GM10266 (cell line): ENCODE data around the gene ALKBH5.

Experiments
- DNase-seq: peaks from one replicate; pipeline ENCODE4 v3.0.0; 2012; ENCODE audit errors: extremely low spot score
- TF ChIP-seq, protein P1 (sequence below): IDR thresholded peaks from 2 replicates; pipeline ENCODE4 v1.5.1; 2012; ENCODE audit warnings: mild to moderate bottlenecking, low read depth; ENCODE audit not compliant: control insufficient read depth, insufficient read depth; ENCODE audit errors: missing control alignments

The ALKBH5 gene

DNA sequence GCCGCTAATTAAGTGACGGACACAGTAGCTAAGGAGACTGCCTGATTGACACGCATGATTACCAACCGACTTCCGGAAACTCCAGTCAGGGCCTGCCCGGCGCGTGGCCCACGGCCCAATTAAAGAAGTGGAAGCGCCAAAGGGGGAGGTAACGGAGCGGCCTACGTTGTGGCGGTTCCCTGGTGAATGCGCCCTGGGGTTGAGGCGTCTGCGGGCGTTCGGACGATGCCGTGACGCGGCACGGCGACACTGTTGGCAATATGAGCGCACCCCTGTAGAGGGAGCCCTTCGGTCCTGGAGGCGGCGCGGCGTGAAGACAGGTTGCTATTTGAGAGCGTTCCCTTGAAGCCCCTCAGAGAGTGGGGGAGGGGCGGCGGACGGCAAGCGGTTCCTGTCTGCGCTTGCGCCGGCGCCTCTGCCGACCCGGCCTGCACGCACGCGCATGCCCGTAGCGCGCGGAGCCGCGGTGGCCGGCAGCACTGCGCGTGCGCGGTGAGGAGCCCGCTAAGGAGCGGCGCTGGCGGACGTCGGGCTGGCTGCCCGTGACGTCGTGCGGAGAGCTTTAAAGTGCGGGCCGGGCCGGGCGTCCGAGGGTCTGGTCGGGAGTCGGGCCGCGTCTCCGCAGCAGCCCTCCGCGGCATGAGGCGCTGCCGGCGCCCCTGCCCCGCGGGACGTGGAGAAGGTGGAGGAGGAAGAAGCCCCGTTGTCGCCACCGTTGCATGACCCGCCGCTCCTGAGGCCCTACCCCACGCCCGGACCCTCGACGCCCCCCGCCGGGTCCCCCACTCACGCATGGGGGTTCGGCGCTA lies at the start of gene ALKBH5:
TSS of gene ALKBH5 (plus strand) at position 495 of the 809 bp plus-strand sequence. CDS start 416 bp downstream, outside the sequence.
- DNase-seq, result peak; percentile 99
- TF ChIP-seq, protein P1, sequence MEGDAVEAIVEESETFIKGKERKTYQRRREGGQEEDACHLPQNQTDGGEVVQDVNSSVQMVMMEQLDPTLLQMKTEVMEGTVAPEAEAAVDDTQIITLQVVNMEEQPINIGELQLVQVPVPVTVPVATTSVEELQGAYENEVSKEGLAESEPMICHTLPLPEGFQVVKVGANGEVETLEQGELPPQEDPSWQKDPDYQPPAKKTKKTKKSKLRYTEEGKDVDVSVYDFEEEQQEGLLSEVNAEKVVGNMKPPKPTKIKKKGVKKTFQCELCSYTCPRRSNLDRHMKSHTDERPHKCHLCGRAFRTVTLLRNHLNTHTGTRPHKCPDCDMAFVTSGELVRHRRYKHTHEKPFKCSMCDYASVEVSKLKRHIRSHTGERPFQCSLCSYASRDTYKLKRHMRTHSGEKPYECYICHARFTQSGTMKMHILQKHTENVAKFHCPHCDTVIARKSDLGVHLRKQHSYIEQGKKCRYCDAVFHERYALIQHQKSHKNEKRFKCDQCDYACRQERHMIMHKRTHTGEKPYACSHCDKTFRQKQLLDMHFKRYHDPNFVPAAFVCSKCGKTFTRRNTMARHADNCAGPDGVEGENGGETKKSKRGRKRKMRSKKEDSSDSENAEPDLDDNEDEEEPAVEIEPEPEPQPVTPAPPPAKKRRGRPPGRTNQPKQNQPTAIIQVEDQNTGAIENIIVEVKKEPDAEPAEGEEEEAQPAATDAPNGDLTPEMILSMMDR, result peak; percentile 53

GRCh38 chr17:18136357-18136756 lies 47.3 kb upstream of the ALKBH5 start:
- TF ChIP-seq, protein P1, result no peak
- DNase-seq, result no peak

DNA sequence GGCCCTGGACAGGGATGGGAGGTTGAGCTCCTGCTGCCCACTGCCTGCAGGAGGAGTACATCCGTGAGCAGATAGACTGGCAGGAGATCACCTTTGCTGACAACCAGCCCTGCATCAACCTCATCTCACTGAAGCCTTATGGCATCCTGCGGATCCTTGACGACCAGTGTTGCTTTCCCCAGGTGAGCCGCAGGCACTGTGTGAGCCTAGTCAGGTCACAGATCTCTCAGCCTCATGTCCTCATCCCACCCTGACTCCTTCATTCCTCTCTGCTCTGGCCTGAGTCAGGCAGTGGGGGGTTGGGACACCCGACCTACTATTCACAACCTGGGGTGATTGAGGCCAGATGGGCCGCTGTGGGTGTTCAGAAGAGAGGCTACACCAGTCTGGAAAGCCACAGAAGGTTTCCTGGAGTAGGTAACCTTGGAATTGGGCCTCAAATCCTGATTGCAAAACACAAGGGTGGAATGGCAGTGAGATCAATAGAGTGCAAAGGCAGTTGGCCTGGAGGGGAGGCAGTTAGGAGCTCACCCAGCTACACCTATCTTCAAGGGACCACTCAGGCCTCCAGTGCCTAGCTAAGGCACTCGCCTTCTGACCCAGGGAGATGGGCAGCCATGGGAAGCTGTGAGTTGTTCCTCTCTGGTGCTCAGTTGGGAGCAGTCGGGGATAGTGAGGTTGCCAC lies 45.4 kb upstream of the ALKBH5 start:
- TF ChIP-seq, protein P1, result no peak

DNA sequence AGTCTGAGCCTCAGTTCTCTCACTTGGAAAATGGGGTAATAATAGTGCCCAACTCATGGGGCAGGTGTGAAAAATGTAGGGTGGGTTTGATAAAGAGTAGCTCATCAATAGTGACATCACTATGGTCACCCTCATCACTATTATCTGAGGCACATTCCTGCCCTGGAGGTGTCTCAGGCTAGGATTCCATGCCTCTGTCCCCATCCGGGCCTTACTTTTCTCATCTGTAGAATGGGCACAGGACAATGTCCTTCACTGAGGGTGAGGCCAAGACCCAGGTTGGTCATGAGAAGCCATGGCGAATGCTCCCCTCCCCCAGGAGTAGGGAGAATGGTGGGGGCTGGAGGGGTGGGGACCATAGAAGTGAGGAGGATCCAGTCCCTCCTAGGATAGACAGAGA lies 44.5 kb upstream of the ALKBH5 start:
- TF ChIP-seq, protein P1, result no peak
- DNase-seq, result no peak

More for the DNA sequence above, 45.4 kb upstream of the ALKBH5 start:
- DNase-seq, result no peak

DNA sequence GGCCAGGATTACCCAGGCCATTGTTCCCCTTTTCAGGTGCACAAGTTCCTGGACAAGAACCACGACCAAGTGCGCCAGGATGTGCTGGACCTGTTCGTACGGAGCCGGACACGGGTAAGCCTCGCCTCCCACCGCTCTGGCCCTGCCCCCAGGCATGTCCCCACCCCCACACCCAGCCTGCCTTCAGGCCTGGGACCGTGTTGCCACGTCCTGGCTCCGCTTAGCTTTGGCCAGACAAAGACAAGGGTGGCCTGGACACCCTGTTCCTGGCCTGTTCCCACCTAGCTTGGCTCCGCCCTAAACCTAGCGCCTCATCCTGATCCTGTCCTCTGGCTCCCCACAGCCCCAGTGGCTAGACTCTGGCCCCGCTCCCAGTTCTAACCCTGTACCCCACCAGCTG lies 44.1 kb upstream of the ALKBH5 start:
- DNase-seq, result no peak
- TF ChIP-seq, protein P1, result no peak

- DNase-seq, result no peak
Measured at GRCh38 chr17:18139949-18140348, 43.7 kb upstream of the ALKBH5 start.

More at GRCh38 chr17:18139949-18140348, 43.7 kb upstream of the ALKBH5 start:
- TF ChIP-seq, protein P1, result peak; percentile 44
